ENCODE data around the gene MYCT1.

DNA sequence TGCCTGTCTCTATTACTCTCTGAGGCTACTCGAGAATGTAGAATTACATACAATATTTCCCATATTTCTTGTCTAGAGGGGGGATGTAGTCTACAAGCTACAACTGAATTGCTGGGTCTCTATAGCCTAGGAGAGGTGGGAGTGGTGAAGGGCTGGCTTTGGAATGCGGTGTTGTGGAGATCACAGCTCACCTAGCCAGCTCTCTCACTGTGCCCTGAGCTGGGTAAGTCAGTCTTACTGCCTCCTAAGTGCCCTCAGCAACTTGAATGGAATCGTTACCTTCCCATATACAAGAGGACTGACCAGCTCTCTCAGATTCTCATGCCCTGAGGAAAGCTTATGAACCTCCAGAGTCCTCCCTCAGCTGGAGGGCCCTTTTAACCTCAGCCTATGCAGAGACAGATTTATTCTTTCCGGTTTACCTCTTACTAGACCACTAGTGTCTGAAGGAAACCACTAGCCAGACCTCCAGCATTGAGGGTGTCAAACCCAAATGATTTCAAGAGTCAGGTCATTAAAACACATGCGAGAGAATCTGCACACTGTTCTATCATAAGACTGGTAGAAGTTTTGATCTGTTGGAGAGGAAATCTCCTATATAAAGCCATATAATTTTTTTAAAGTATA, 73.5 kb downstream of the MYCT1 start:
- TF ChIP-seq, protein P1, sequence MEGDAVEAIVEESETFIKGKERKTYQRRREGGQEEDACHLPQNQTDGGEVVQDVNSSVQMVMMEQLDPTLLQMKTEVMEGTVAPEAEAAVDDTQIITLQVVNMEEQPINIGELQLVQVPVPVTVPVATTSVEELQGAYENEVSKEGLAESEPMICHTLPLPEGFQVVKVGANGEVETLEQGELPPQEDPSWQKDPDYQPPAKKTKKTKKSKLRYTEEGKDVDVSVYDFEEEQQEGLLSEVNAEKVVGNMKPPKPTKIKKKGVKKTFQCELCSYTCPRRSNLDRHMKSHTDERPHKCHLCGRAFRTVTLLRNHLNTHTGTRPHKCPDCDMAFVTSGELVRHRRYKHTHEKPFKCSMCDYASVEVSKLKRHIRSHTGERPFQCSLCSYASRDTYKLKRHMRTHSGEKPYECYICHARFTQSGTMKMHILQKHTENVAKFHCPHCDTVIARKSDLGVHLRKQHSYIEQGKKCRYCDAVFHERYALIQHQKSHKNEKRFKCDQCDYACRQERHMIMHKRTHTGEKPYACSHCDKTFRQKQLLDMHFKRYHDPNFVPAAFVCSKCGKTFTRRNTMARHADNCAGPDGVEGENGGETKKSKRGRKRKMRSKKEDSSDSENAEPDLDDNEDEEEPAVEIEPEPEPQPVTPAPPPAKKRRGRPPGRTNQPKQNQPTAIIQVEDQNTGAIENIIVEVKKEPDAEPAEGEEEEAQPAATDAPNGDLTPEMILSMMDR (IDR thresholded peaks at IDR 0.05), result no peak
- TF ChIP-seq POLR2A (IDR thresholded peaks at IDR 0.05), result no peak

Data from body of pancreas (tissue), 4 donors.